NCI-H2171 (cell line): ENCODE results near the gene HOXC12.

Experiments
- DNase-seq: peaks from one replicate; lab custom pipeline; 2025; lab: John Stamatoyannopoulos, UW

HOXC12 gene

DNA sequence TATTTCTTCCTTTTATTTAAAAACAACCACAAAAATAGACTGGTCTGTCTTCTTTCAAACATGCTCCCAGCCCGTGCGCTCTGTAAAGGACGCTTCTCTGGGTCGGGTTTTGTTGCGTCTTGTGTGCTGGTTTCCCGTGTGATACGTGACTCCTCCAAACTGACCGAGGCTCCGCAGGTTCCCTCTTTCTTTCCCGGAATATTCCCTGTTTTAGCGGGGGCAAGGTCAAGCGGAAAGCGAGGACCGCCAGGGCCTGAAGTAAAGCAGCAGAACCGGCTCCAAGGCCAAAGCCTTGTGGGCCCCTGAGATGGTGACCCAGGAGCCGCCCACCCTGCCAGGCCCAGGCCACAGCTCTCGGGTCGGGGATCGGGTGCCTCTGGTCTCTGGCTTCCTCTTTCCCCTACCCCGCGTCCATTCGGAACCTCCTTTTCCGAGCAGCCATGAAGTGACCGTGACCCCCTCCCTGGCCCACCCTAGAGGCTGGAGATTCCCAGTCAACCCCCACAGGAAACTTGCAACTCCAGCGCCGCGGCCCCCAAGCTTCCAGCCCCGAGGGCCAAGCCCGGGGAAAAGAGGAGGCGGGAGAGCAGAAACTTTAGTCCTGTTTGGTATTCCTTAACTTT is 29.4 kb downstream of the HOXC12 start:
- DNase-seq: no peak

- peak; percentile 97 for DNase-seq
Measured at GRCh38 chr12:53984901-53985691, 30.4 kb downstream of the HOXC12 start, which contains the start of gene HOXC10. Gene HOXC10 (plus strand): TSS chr12:53985146. CDS start chr12:53985260, 114 bp downstream.

DNA sequence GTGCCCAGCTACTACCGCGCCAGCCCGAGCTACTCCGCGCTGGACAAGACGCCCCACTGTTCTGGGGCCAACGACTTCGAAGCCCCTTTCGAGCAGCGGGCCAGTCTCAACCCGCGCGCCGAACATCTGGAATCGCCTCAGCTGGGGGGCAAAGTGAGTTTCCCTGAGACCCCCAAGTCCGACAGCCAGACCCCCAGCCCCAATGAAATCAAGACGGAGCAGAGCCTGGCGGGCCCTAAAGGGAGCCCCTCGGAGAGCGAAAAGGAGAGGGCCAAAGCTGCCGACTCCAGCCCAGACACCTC is 30.9 kb downstream of the HOXC12 start:
- no peak for DNase-seq

DNA sequence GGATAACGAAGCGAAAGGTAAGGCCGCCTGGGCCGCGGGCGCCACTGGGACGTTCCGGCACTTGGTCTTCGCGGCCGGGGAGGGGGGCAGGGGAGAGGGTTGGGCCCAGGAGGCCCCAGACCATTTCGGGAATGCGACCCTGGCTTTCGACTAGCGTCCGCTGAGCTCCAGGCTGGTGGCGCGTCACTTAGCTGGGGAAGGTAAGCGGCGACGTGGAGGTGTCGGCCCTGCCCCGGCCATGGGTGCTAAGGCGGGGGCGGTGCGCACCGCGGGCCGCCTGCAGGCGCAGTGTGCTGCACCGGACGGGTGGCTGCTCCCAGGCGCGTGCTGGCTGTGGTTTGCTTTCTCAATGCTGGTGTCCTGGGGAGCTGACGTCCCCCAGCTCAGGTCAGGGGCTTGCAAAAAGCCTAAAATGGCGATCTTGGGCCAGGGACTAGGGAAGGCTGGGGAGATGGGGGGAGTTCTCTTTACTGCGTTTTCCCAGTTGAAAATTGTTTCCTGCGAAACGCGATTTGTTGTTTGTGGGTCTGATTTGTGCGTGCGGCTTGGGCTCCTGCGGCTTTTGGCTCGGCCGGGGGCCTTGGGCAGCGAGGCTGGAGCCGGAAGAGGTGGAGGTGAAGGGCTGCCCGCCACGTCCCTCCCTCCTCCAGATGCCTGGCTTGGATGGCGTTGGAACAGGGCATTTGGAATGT is 31.4 kb downstream of the HOXC12 start:
- DNase-seq: no peak

- DNase-seq: no peak
Measured at GRCh38 chr12:53986686-53987483, 32.2 kb downstream of the HOXC12 start.

GRCh38 chr12:53987787-53988230 is 33.1 kb downstream of the HOXC12 start:
- no peak for DNase-seq

DNA sequence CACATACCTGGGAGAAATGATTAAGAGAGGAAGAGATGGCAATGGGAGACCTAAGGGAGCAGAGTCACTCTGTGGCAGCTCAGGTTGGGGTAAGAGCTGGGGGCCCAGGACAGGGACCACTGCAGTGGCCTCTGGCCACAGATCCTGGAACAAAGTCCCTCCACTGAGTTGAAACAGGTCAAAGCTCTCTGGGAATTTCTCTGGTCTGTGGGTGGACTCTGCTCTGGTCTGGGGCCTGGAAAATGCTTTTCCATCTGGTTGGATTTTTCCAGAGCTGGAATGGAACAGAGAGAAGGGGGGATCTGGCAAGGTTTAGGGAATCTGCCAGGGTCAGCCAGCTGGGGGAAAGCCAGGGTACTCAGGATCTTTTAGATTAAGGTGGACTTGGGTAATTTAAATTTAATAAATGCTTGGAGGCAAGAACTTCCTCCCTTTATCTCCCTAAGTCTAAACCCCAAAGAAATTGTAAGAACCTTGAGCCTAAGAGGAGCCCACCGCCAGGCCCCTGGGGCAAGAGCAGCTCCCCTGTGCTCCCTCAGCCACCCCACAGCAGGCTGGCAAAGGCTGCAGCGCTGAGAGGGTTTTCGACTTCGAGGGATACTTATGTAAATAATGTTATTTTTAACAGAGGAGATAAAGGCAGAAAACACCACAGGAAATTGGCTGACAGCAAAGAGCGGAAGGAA is 34.0 kb downstream of the HOXC12 start:
- no peak for DNase-seq

DNA sequence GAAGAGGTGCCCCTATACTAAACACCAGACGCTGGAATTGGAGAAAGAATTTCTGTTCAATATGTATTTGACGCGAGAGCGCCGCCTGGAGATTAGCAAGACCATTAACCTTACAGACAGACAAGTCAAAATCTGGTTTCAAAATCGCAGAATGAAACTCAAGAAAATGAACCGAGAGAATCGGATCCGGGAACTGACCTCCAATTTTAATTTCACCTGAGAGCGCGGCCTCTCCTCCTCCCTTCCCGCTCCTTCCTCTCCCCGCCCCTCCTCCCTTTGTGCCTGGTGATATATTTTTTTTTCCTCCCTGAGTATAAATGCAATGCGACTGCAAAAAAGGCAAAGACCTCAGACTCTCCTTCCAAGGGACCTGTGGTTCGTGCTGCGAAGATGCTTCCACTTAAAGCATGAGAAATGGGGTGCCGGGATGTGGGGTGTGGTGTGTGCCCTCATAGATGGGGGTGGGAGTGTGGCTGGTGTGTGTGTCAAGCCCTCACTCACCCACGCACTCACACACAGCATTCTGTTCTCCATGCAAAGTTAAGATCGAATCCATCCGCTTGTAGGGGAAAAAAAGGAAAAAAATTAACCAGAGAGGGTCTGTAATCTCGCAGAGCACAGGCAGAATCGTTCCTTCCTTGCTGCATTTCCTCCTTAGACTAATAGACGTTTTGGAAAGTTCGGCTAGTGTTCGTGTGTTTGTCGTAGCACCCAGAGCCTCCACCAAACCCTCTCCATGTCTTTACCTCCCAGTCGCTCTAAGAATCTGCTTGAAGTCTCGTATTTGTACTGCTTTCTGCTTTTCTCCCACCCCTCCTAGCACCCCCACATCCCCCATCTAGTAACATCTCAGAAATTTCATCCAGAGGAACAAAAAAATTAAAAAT is 34.8 kb downstream of the HOXC12 start:
- DNase-seq: no peak

GRCh38 chr12:53990311-53991076 is 35.8 kb downstream of the HOXC12 start:
- DNase-seq: no peak

DNA sequence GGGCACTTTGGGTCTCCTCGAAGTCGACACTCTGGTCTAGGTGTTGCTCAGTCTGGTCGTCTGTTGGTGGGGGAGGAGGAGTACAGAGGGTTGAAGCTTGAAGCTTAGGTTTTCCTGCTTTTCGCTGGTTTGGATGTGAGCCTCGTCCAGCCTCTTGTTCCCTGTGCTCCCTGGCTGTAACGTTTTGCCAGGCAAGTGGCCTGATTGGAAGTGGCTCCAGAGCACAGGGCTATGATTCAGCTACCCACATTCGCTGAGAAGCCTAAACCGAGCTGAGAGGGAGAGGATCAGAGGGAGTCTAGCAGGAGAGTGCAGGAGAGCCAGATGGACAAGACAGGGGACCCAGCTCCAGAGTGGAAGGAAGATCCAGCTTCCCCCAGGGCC is 36.4 kb downstream of the HOXC12 start:
- DNase-seq: no peak

DNA sequence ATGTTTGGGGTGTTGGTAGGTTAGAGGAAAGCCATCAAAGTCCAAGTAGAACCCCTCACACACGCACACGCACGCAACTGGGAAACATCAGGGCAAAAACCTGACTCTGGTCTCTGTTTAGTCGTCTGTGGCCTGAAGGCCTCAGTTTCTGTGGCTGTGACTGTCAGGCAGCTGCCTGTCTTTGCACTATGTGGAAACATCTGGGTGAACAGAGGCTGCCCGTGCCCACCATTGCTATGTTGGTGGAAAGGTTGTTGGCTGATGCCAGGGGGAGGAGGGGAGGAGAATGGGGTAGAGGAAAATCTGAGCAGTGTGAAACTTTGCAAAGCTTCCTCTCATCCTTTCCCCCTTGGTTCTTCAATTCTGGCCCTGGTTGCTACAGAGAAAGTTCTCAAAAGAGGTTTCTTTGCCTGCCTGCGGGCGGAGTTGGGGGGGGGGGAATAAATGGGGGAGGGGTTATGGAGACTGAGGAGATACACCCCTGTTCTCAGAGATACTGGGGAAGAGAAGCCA is 37.7 kb downstream of the HOXC12 start:
- no peak for DNase-seq

DNA sequence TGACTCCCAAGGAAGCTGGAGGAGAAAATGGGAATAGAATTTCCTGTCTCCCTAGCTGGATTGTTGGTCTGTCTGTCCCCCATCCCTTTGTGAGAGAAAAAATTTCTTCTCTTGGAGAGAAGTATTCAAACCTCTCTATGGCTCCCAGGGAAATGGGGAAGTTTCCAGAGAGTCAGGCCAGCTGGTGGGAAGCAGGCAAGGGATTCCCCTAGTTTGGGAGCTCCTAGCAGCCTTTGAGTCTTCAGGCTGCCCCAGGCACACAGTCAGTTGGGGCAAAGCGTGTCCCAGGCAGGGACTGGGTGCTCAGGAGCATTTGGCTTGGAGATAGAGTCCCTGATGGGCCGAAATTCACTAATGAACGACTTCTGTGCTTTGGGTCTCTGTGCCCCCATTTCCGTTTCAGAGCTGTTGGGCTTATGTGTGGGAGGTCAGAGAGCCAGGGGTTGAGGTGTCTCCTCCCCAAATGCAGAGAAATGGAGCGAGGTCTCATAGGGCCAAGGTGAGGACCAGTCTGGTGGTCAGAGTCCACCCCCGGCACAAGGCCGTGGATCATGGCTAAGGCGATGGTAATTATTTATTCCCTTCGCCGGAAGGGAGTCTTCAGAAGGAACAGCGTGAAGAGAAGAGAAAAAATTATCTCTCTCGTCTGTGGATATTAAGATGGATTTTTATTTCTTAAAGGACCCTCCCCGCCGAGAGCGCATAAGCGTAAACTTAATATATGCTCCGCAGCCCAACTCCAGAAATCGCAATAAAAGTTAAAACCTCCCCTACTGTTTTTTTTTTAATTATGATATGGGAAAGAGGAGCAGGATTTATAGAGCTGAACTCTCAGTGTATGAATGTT is 38.7 kb downstream of the HOXC12 start:
- DNase-seq: no peak

- DNase-seq: no peak
Measured at GRCh38 chr12:53994009-53994263, 39.2 kb downstream of the HOXC12 start.

GRCh38 chr12:53994264-53995001 is 39.7 kb downstream of the HOXC12 start:
- peak; percentile 10 for DNase-seq

DNA sequence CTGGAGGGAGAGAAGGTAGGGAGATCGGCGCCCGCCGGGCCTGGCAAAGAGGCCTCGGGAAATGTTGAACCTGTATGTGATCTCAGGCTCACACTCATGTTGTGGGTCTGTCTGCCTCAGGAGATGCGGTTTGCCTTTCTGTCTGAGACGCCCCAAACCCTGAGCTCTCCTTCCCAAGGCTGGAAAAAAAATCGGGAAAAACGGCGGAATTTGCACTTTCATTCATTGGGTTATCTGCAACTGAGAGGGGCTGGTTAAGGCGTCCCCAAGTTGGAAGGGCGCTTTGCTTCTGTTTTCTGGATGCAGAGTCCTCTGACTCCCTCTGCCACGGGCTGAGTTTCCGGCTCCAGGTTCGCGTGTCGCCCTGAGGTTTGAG is 40.3 kb downstream of the HOXC12 start:
- DNase-seq: no peak

DNA sequence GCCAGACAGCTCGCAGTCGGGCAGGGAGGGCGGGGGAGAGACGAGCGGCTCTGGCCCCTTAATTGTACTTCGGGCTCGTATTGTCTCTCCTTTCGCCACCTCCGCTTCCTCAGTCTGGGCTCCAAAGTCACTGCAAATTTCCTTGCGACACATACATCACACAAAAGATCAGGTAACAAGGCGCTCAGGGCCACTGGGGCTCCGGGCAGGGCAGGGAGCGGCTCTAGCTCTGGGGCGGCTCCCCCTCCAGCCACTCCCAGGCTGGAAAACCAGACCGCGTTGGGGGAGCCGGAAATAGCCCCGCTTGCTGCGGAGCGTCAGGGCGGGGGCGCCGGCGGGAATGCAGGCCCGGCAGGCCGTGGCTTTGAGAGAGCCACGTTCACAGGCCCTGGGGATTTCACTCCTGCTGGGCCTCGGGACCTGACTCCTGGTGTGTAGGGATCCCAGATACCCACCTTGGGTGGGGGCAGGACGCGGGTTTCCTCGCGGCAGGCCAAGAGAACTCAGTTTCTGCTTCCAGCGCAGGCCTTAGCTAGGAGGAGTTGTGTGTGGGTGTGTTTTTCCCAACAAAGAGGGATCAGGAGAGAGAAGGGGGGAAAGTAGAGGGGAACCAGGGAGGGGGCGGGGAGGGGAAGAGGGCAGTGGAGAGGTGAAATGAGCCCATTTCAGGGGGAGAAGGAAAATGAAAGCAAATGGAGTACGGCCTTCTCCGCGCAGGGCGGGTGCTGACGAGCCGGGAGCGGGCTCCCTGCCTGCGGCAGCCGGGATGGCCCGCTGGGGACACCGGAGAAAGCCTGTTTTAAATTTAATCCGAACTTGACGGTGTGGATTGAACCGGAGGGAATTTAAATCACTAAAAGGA is 40.9 kb downstream of the HOXC12 start:
- DNase-seq: peak; percentile 25
